ENCODE measurements around the gene RCOR1. TPM values are rescaled to one million over a fixed set of nuclear protein-coding genes. Genes with fewer than 3 reads are reported as not detected.

Gene RCOR1
- total and polyA plus RNA-seq, 2 of the 4 experiments (the other 2 are of a cell fraction), result 9.0 to 11.2 TPM

- BruUV-seq (replicated peaks), result no TSS peak
- POLR2A ChIA-PET (ENCODE audit: unreplicated experiment), result no interaction called here
Measured at GRCh38 chr14:102761206-102761605, 168.8 kb downstream of the RCOR1 start.

More at GRCh38 chr14:102761206-102761605, 168.8 kb downstream of the RCOR1 start:
- ATAC-seq (ENCODE audit: low read depth) (no peak), DNase-seq (no peak)
- no peak overlapping the region for H2AK5ac ChIP-seq (ENCODE audit: low read depth, low read length)
- in situ Hi-C loops (cut with MboI; ENCODE audit: low sequenced_read_pairs) (no loop called here), dilution Hi-C loops (cut with HindIII; ENCODE audit: low sequenced_read_pairs, unreplicated experiment) (no loop called here), intact Hi-C loops (cut with micrococcal nuclease) (no loop called here)
- no peaks in the 10 kb centered on the region for H3K4me1 ChIP-seq (ENCODE audit: control insufficient read depth, insufficient read depth, low read length)
- H2BK20ac ChIP-seq (ENCODE audit: low read depth, low read length), result no peak overlapping the region
- peaks cover 15% of the 10 kb centered on the region for H3K27me3 ChIP-seq (ENCODE audit: control insufficient read depth, insufficient read depth, low read length)
- no peaks in the 10 kb centered on the region; the same call in 1 of the 2 replicates for H3K9me3 ChIP-seq (ENCODE audit: control insufficient read depth, insufficient read depth, low read length)
- H3K79me1 ChIP-seq (ENCODE audit: low read depth in 1 of 2, low read length in 2 of 2), result no peaks in the 10 kb centered on the region
- CTCF ChIA-PET, result no interaction called here
- no peak overlapping the region for H3K4ac ChIP-seq (ENCODE audit: low read depth, low read length)
- no CpG with 5 or more reads among the region's 15 CpGs for WGBS, 2 experiments (ENCODE audit: extremely low coverage in 2 of 2, insufficient read length in 1 of 2)
- H3K36me3 ChIP-seq (ENCODE audit: control insufficient read depth, insufficient read depth, low read length), result no peaks in the 10 kb centered on the region
- H4K5ac ChIP-seq (ENCODE audit: low read depth, low read length), result no peak overlapping the region
- no peak overlapping the region for H2BK15ac ChIP-seq (ENCODE audit: low read depth, low read length)
- H3K23ac ChIP-seq (ENCODE audit: low read depth, low read length), result no peak overlapping the region
- no peak overlapping the region for H2BK120ac ChIP-seq (ENCODE audit: low read depth, low read length)
- no peak overlapping the region for H3K14ac ChIP-seq (replicated peaks; ENCODE audit: low read depth, low read length)
- H3K9me1 ChIP-seq (ENCODE audit: insufficient read depth, low read length), result no peaks in the 10 kb centered on the region
- no peak overlapping the region for H3K9ac ChIP-seq (ENCODE audit: low read depth, low read length)
- H3K56ac ChIP-seq (ENCODE audit: extremely low read depth, insufficient read depth, low read length), result no peak overlapping the region
- peak overlapping the region; percentile 6 for H2AFZ ChIP-seq (replicated peaks; ENCODE audit: low read length, poor library complexity)
- no peak overlapping the region for H3K4me3 ChIP-seq (ENCODE audit: insufficient read depth, low read depth, low read length)
- no peak overlapping the region for H3K18ac ChIP-seq (ENCODE audit: low read depth, low read length)
- no peaks in the 10 kb centered on the region for H4K20me1 ChIP-seq (ENCODE audit: insufficient read depth, low read length)
- no peak overlapping the region for H4K91ac ChIP-seq (ENCODE audit: insufficient read depth, low read depth, low read length)
- no peak overlapping the region for H3K4me2 ChIP-seq (ENCODE audit: low read depth, low read length)
- H2AK9ac ChIP-seq (replicated peaks; ENCODE audit: low read depth, low read length, poor library complexity), result no peak overlapping the region
- no peak overlapping the region for H2BK5ac ChIP-seq (ENCODE audit: low read depth, low read length, poor library complexity, severe bottlenecking)
- no peak overlapping the region for H3K27ac ChIP-seq (ENCODE audit: insufficient read depth, low read length)
- H4K8ac ChIP-seq (ENCODE audit: low read depth in 2 of 2, low read length in 2 of 2), result no peak overlapping the region
- no peak for TF ChIP-seq MAZ (IDR thresholded peaks at IDR 0.05; ENCODE audit: borderline replicate concordance, low read depth, low read length)
- TF ChIP-seq RCOR1 (IDR thresholded peaks at IDR 0.05; ENCODE audit: insufficient replicate concordance, low read length), result no peak
- TF ChIP-seq NFE2L2 (IDR thresholded peaks at IDR 0.05; ENCODE audit: low read depth, low read length), result no peak
- TF ChIP-seq RAD21 (IDR thresholded peaks at IDR 0.05; ENCODE audit: low read length), result no peak
- no peak for TF ChIP-seq RFX5 (IDR thresholded peaks at IDR 0.05; ENCODE audit: low read depth, low read length)
- no peak for TF ChIP-seq CHD1 (IDR thresholded peaks at IDR 0.05; ENCODE audit: low read depth, low read length)
- no peak for TF ChIP-seq CEBPB (IDR thresholded peaks at IDR 0.05; ENCODE audit: low read depth, low read length)
- TF ChIP-seq ELK1 (IDR thresholded peaks at IDR 0.05; ENCODE audit: borderline replicate concordance, low read depth, low read length), result no peak
- TF ChIP-seq SMC3 (IDR thresholded peaks at IDR 0.05; ENCODE audit: low read depth, low read length), result no peak
- TF ChIP-seq POLR2A (IDR thresholded peaks at IDR 0.05; ENCODE audit: low read depth, low read length), result no peak
- TF ChIP-seq FOS (IDR thresholded peaks at IDR 0.05; ENCODE audit: low read depth, low read length), result no peak
